Adrenal gland (tissue), 5 donors: ENCODE data around the gene RNF125.

Source experiments
- POLR2A ChIP-seq, 2 donors: fragments of 450-650 bp; IDR thresholded peaks; one replicate each; pipeline ENCODE4 v1.6.1; 2017; ENCODE audit warnings: antibody characterized with exemption in 2 of 2, mild to moderate bottlenecking in 2 of 2, moderate library complexity in 1 of 2
- TF ChIP-seq, protein P1 (sequence below), 6 experiments: fragments of 450-650 bp in 4 of 6; fragments of 200-600 bp in 2 of 6; sonication (generic) in 1 of 6; IDR thresholded peaks; 1 replicate in 5 of 6; 2 replicates in 1 of 6; pipeline versions ENCODE4 v1.5.1 to v1.8.0; 2016 to 2021; ENCODE audit warnings: antibody characterized with exemption in 6 of 6, mild to moderate bottlenecking in 2 of 6, moderate library complexity in 1 of 6
- donor health status: DM: no; HTN: no; CAD: no.

DNA sequence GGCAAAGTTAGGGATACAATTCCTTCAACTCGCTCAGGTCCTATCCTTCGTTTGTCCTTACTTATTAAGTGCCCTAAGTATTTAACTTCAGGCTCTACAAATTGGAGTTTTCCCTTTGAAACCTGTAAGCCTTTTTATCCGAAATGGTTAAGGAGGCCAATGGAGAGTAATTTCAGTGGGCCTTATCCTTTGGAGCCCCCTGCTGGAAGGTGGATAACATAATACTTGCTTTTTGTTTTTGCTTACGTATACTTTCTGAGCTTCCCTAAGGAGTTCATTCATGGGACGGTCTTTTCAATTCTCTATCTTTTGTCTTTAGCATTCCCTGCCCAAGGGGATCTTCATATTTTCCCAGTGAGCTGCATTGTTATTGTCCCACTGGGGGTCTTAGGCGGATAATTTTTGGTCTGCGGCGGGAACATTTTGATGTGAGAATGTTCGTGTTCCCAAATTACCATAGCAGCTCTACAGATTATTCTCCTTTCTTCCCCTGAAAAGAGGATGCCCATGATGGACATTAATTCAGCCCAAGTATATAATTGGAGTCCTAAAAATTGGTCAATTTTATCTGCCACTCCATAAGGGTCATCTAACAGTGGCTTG is 41.3 kb upstream of the RNF125 start:
- no peak for TF ChIP-seq POLR2A (IDR thresholded peaks at IDR 0.05)
- TF ChIP-seq, protein P1, sequence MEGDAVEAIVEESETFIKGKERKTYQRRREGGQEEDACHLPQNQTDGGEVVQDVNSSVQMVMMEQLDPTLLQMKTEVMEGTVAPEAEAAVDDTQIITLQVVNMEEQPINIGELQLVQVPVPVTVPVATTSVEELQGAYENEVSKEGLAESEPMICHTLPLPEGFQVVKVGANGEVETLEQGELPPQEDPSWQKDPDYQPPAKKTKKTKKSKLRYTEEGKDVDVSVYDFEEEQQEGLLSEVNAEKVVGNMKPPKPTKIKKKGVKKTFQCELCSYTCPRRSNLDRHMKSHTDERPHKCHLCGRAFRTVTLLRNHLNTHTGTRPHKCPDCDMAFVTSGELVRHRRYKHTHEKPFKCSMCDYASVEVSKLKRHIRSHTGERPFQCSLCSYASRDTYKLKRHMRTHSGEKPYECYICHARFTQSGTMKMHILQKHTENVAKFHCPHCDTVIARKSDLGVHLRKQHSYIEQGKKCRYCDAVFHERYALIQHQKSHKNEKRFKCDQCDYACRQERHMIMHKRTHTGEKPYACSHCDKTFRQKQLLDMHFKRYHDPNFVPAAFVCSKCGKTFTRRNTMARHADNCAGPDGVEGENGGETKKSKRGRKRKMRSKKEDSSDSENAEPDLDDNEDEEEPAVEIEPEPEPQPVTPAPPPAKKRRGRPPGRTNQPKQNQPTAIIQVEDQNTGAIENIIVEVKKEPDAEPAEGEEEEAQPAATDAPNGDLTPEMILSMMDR (IDR thresholded peaks at IDR 0.05) = peak; percentile 48 to 73 (median 70)
